Activated CD4-positive, alpha-beta T cell treated with anti-CD3 and anti-CD28 coated beads, Interleukin-2, amount 50 U/mL, for 24 hours (primary cell): ENCODE results near the gene EIF2B5.
A peak's percentile ranks its signal among the peaks of the same experiment; 100 is the strongest.
"Not testable (repeated sequence)": the region's sequence is repeated elsewhere in the genome, so short reads cannot be mapped to it uniquely, and the experiment has no call there.

Source experiments
- DNase-seq, 2 donors: peaks; one replicate each; pipeline ENCODE4 v3.0.0-alpha.2; 2020; ENCODE audit warnings: low read depth in 1 of 2, low spot score in 1 of 2

EIF2B5 gene

GRCh38 chr3:184145751-184146270 lies 10.7 kb downstream of the EIF2B5 start:
- no peak for DNase-seq

- DNase-seq, result no peak
Measured at GRCh38 chr3:184148076-184148475, 12.9 kb downstream of the EIF2B5 start.

DNA sequence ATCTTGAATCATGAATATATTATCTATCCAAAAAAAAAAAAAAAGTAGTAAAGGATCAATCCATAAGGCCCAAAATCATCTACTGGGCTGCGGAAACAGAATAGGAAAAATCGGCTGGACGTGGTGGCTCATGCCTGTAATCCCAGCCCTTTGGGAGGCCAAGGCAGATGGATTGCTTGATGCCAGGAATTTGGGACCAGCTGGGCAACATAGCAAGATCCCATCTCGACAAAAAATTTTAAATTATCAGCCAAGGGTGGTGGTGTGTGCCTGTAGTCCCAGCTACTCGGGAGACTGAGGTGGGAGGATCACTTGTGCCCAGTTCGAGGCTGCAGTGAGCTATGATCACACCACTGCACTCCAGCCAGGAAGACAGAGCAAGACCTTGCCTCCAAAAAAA lies 14.0 kb downstream of the EIF2B5 start:
- no peak for DNase-seq

GRCh38 chr3:184149770-184150169 lies 14.6 kb downstream of the EIF2B5 start:
- not testable (repeated sequence) for DNase-seq

GRCh38 chr3:184154885-184155643 lies 19.9 kb downstream of the EIF2B5 start, which contains the start of gene DVL3:
DVL3 (plus strand) TSS chr3:184155377; CDS start chr3:184155636, 259 bp downstream.
- DNase-seq, result no peak

DNA sequence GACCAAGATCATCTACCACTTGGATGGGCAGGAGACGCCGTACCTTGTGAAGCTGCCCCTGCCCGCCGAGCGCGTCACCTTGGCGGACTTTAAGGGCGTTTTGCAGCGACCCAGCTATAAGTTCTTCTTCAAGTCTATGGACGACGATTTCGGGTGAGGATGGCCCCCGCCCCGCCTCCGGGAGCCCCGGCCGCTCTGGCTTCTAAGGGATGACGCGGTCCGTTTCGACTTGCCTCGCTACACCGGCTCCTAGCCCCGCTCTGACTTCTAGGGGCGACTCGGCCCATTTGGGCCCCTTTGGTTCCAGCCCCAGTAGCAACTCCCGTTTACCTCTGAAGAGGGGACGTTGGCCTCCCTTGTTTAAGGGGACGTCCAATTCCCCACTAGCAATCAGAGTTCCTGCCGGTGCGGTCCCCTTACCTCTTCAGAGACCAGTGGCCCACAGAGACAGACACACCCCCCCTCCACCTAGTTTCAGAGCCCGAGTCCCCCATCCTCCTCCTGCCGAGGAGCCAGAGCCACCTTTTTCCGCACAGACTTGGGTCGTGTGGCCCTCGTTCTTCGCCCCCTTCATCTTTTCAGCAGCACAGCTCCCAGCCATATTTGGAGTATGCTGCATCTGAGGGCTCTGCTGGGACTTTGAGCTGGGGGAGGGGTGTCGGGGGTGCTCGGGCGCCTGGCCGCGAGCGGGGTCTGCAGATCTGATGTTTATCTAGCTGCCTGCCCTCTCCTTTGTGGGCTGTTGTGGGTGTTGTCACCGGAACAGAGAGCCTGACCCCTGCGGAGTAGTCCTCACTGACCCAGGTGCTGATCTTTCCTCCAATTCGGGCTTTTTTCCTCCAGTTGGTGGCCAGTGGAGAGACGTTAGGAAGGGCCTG lies 20.7 kb downstream of the EIF2B5 start:
- DNase-seq, result peak in 1 of 2 donors; percentile 16

DNA sequence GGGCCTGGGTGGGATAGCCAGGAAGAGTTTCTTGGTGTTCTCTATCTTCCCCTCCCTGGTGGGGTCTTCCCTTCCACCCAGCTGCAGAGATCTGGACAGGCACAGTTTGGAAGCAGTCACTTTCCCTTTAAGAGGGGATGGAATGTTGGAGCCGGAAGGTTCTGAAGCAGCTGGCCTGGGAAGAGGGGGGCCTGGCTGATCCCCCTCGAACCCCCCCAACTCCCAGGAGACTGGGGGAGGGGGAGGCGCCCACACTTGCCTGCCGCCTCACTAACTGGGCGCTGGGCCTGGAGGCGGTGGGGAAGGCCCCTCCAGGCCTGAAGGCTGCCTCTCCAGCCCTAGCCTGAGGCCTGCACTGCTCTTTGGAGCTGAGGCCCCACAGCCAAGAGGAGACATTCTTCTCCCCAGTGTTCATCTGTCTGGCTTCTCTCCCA lies 21.4 kb downstream of the EIF2B5 start:
- DNase-seq, result no peak

- DNase-seq, result no peak
Measured at GRCh38 chr3:184157206-184157605, 22.0 kb downstream of the EIF2B5 start.

DNA sequence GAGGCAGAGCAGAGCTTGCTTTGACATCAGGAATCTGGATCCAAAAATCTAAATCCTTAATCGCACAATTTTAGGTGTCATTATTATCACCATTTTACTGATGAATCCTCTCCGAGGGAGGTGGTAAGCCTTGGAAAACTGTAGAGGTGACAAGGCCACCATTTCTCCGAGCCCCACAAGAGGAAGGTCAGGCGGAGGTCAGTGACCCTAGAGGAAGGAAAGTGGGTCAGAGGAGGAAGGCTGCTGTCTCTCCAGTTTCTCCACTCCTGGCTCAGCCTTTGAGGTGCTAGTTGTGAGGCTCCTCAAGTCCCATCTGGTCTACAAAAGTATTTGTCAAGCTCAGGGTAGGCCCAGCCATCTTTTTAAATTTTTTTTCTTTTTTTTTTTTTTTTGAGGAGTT lies 23.2 kb downstream of the EIF2B5 start:
- no peak for DNase-seq

DNA sequence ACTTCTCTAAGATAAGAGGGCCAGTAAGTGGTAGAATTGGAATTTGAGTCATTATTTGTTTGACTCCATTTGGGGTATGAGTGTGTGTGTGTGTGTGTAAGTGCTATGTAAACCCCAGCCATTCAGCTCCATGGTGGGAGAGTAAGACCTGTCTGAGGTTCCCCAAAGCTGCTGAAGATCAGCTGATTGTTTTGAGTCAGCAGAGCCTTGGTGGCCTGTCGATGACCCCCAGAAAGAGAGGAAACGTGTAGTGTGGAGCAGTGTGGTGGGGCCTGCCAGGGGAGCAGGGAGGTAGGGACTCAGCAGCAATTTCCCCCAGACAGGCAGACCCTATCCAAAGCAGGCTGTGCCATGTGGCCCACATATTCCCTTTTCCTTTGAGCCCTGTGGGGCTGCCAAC lies 25.3 kb downstream of the EIF2B5 start:
- no peak for DNase-seq

- DNase-seq, result not testable (repeated sequence)
Measured at GRCh38 chr3:184162571-184163070, 27.5 kb downstream of the EIF2B5 start.

GRCh38 chr3:184164648-184165330 lies 29.6 kb downstream of the EIF2B5 start:
- no peak for DNase-seq

DNA sequence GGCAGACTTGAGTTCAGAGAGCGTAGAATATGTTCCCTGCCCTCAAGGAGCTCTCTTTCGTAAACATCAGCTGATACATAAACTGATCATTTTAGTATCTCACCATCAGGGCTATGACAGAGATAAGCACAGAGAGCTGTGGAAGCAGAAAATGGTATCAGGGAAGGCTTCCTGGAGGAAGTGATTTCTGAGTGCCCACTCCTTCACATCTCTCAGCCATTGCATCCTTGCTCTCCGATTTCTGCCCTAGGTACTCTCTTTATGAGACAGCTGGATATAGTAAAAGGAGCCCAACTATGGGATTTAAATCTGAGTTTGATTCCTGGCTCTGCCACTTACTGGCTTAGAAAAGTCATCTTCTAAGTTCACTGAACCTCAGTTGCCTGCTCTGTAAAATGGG lies 30.4 kb downstream of the EIF2B5 start:
- DNase-seq, result no peak

DNA sequence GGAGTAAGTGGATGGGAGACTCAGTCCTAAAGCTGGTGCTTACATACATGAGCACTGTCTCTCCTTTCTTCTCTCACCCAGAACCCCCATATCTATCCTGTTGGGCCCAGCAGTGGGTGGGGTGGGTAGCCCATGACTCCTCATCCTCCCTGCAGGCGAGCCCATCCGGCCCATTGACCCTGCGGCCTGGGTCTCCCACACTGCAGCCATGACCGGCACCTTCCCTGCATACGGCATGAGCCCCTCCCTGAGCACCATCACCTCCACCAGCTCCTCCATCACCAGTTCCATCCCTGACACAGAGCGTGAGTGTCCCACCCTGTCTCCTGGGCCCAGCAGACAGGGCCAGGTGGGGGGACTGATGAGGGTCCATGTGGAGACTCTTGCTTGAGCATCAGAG lies 31.5 kb downstream of the EIF2B5 start:
- no peak for DNase-seq

DNA sequence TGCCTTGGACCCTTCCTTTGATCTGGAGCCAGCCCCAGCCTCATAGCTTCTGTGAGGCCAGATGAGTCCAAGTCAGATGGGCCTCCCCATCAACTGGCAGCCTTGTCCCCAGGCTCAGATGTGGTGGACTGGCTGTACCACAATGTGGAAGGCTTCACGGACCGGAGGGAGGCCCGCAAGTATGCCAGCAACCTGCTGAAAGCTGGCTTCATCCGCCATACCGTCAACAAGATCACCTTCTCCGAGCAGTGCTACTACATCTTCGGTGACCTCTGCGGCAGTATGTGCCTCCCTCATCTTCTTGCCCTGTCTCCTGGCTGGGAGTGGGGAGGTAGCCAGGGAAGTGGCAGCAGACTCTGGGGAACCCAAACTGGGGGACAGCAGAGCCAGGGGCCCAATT lies 32.6 kb downstream of the EIF2B5 start:
- no peak for DNase-seq

GRCh38 chr3:184168363-184169120 lies 33.4 kb downstream of the EIF2B5 start:
- no peak for DNase-seq

GRCh38 chr3:184169896-184170875 lies 35.0 kb downstream of the EIF2B5 start:
- no peak for DNase-seq

DNA sequence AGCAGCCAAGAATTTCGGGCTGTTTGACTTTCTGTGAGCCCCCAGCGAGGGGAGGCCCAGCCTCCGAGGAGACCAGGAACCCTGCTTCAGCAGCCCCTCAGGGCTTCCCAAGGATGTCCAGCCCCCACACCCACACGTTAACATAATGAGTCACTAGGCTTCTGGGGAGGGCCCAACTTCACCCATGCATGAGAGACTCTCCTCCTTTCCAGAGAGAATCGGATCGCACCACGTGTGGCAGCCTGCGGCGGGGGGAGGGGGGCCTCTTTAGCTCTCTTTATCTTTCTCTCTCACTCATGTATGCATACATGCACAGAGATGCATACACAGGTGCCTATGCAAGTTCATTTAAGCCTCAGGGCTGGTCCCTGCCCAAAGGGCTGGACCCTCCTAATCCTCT lies 36.4 kb downstream of the EIF2B5 start:
- no peak for DNase-seq

DNA sequence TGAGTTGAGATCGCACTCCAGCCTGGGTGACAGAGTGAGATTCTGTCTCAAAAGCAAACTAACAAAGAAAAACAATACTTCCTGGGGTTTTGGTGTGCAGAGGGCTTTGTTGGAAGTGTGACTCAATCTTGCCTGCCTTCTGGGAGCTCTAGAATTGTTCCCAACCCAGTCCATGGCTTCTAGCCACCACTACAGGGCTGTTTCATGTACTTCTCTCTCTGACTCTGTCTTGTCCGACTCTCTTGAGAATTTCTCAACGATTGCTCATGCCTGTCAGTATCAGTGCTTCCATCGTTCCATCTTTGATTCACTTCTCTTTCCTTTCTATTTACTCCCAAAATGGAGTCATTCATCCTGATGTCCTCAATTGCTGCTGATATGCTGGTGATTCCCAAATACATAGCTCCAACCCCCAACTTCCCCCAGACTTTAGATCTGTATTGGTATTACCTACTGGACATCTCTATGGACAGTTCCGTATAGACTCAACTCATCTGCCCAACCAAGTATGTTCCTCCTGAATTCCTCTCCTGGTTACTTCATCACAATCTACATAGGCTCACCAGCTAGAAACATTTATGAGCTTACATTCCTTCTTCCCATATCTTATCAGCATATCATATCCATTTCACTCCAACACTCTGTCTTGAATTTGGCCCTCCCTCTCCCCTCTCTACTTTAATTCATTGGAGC lies 37.7 kb downstream of the EIF2B5 start:
- DNase-seq, result no peak
